IMR-90 (cell line): Measurements from ENCODE around the gene CD163L1. TPM values are rescaled to one million over a fixed set of nuclear protein-coding genes. Genes with fewer than 3 reads are reported as not detected.

Experiments used
- ATAC-seq: fragments of 200-7000 bp; cut with Tn5 transposase; 2 replicates; pipeline ENCODE4 v1.9.1; 2020; ENCODE audit warnings: low read depth, mild to moderate bottlenecking, moderate library complexity
- BruUV-seq: library from RNA; stranded (reverse); fragments of 400-500 nt; replicated peaks from 2 replicates; lab custom pipeline; 2021; lab: Mats Ljungman, UMichigan
- CTCF ChIA-PET: fragments of 300-600 bp; formaldehyde crosslinking; extraction: SDS; loops from one replicate; lab custom pipeline; 2021; ENCODE audit warnings: antibody characterized with exemption; lab: Yijun Ruan, JAX
- POLR2A ChIA-PET: fragments of 300-600 bp; sonication (Branson Sonifier 250); formaldehyde crosslinking; loops from one replicate; lab custom pipeline; 2022; ENCODE audit warnings: antibody characterized with exemption; ENCODE audit not compliant: unreplicated experiment; lab: Charles Lee
- DNase-seq: peaks from one replicate; pipeline ENCODE4 v3.0.0; 2013
- H2AFZ ChIP-seq: replicated peaks from 2 replicates; pipeline ENCODE3; 2013; ENCODE audit warnings: low read length, mild to moderate bottlenecking; ENCODE audit not compliant: poor library complexity
- H2AK5ac ChIP-seq: 2 replicates; pipeline ENCODE4 v1.6.1; 2013; ENCODE audit warnings: low read depth, low read length, inconsistent platforms
- H2AK9ac ChIP-seq: replicated peaks from 2 replicates; pipeline ENCODE3; 2013; ENCODE audit warnings: mild to moderate bottlenecking, low read depth, low read length, moderate library complexity; ENCODE audit not compliant: poor library complexity
- H2BK120ac ChIP-seq: 2 replicates; pipeline ENCODE4 v1.6.1; 2013; ENCODE audit warnings: low read depth, low read length, inconsistent platforms
- H2BK15ac ChIP-seq: 3 replicates; pipeline ENCODE4 v1.6.1; 2013; ENCODE audit warnings: low read depth, low read length, inconsistent platforms
- H2BK20ac ChIP-seq: 2 replicates; pipeline ENCODE4 v1.6.1; 2013; ENCODE audit warnings: low read depth, mild to moderate bottlenecking, inconsistent platforms, low read length, moderate library complexity
- H2BK5ac ChIP-seq: 2 replicates; pipeline ENCODE4 v1.6.1; 2013; ENCODE audit warnings: mild to moderate bottlenecking, low read depth, low read length, inconsistent platforms; ENCODE audit not compliant: poor library complexity, severe bottlenecking
- H3K14ac ChIP-seq: replicated peaks from 2 replicates; pipeline ENCODE4 v1.6.1; 2013; ENCODE audit warnings: low read depth, low read length, inconsistent platforms
- H3K18ac ChIP-seq: 2 replicates; pipeline ENCODE4 v1.6.1; 2013; ENCODE audit warnings: low read depth, low read length, control low read depth
- H3K23ac ChIP-seq: 2 replicates; pipeline ENCODE4 v1.6.1; 2013; ENCODE audit warnings: low read depth, low read length, inconsistent platforms
- H3K27ac ChIP-seq: 2 replicates; pipeline ENCODE4 v1.5.1; 2013; ENCODE audit warnings: mild to moderate bottlenecking, control low read depth, low read length; ENCODE audit not compliant: insufficient read depth
- H3K27me3 ChIP-seq: 2 replicates; pipeline ENCODE4 v1.6.1; 2013; ENCODE audit warnings: low read length; ENCODE audit not compliant: control insufficient read depth, insufficient read depth
- H3K36me3 ChIP-seq: 2 replicates; pipeline ENCODE4 v1.6.1; 2013; ENCODE audit warnings: low read length, mixed read lengths; ENCODE audit not compliant: control insufficient read depth, insufficient read depth
- H3K4ac ChIP-seq: 2 replicates; pipeline ENCODE4 v1.6.1; 2013; ENCODE audit warnings: low read depth, low read length, inconsistent platforms
- H3K4me1 ChIP-seq: 2 replicates; pipeline ENCODE4 v1.6.1; 2013; ENCODE audit warnings: low read length, mixed read lengths; ENCODE audit not compliant: control insufficient read depth, insufficient read depth
- H3K4me2 ChIP-seq: 2 replicates; pipeline ENCODE4 v1.6.1; 2013; ENCODE audit warnings: low read depth, mild to moderate bottlenecking, control low read depth, low read length, moderate library complexity
- H3K4me3 ChIP-seq: 2 replicates; pipeline ENCODE4 v1.5.1; 2013; ENCODE audit warnings: low read depth, mild to moderate bottlenecking, control low read depth, low read length, moderate library complexity; ENCODE audit not compliant: insufficient read depth
- H3K56ac ChIP-seq: 2 replicates; pipeline ENCODE4 v1.6.1; 2013; ENCODE audit warnings: low read length, inconsistent platforms; ENCODE audit not compliant: insufficient read depth; ENCODE audit errors: extremely low read depth
- H3K79me1 ChIP-seq, 2 experiments: 2 replicates each; pipeline ENCODE4 v1.6.1; 2013; ENCODE audit warnings: low read length in 2 of 2, inconsistent platforms in 1 of 2, low read depth in 1 of 2
- H3K9ac ChIP-seq: 2 replicates; pipeline ENCODE4 v1.6.1; 2013; ENCODE audit warnings: low read depth, low read length, control low read depth
- H3K9me1 ChIP-seq: 2 replicates; pipeline ENCODE4 v1.6.1; 2013; ENCODE audit warnings: low read length, inconsistent platforms; ENCODE audit not compliant: insufficient read depth
- H3K9me3 ChIP-seq: 2 replicates; pipeline ENCODE4 v1.6.1; 2013; ENCODE audit warnings: low read length; ENCODE audit not compliant: control insufficient read depth, insufficient read depth
- H4K20me1 ChIP-seq: 2 replicates; pipeline ENCODE4 v1.6.1; 2013; ENCODE audit warnings: low read length, inconsistent platforms; ENCODE audit not compliant: insufficient read depth
- H4K5ac ChIP-seq: 2 replicates; pipeline ENCODE4 v1.6.1; 2013; ENCODE audit warnings: mild to moderate bottlenecking, low read depth, low read length, control low read depth
- H4K8ac ChIP-seq, 2 experiments: 2 replicates each; pipeline ENCODE4 v1.6.1; 2013; ENCODE audit warnings: low read depth in 2 of 2, low read length in 2 of 2, control low read depth in 1 of 2, inconsistent platforms in 1 of 2
- H4K91ac ChIP-seq: 2 replicates; pipeline ENCODE4 v1.6.1; 2013; ENCODE audit warnings: low read depth, low read length, inconsistent platforms; ENCODE audit not compliant: insufficient read depth
- BHLHE40 ChIP-seq: fragments of 150-350 bp; IDR thresholded peaks from 2 replicates; pipeline ENCODE4 v1.6.1; 2016; ENCODE audit warnings: mild to moderate bottlenecking, low read depth, low read length
- CEBPB ChIP-seq: IDR thresholded peaks from 2 replicates; pipeline ENCODE4 v1.6.1; 2012; ENCODE audit warnings: low read depth, low read length, improper control_type of control experiment
- MXI1 ChIP-seq: IDR thresholded peaks from 2 replicates; pipeline ENCODE4 v1.6.1; 2012; ENCODE audit warnings: low read depth, mild to moderate bottlenecking, low read length, moderate library complexity, borderline replicate concordance
- POLR2A ChIP-seq: IDR thresholded peaks from 2 replicates; pipeline ENCODE4 v1.6.1; 2012; ENCODE audit warnings: mild to moderate bottlenecking, low read depth, low read length
- whole genome bisulfite sequencing, 2 experiments: methylation state at CpG; one replicate each; pipeline versions ENCODE4 v1.1.5 to v1.1.7; 2013; ENCODE audit warnings: missing lambda C conversion rate in 2 of 2; ENCODE audit not compliant: insufficient read length in 1 of 2; ENCODE audit errors: extremely low coverage in 2 of 2; 5-methylcytosine and 5-hydroxymethylcytosine counted together
- dilution Hi-C: fragments of 300-500 bp; cut with HindIII; formaldehyde crosslinking; loops from one replicate; pipeline ENCODE4 v1.14.3; 2018; ENCODE audit warnings: low sequenced_read_pairs; ENCODE audit not compliant: unreplicated experiment
- in situ Hi-C: fragments of 300-500 bp; cut with MboI; formaldehyde crosslinking; loops from 3 replicates; pipeline ENCODE4 v1.14.3; 2019; ENCODE audit warnings: low sequenced_read_pairs, inconsistent platforms, mixed read lengths
- intact Hi-C: fragments of 100-400 bp; cut with micrococcal nuclease; formaldehyde crosslinking; loops from 2 replicates; pipeline ENCODE4 v1.10.0; 2022
- polyA plus RNA-seq, 3 experiments: library from polyadenylated mRNA; depleted of rRNA; stranded (reverse); fragments of >200 nt; gene quantifications; 2 replicates each; pipeline ENCODE4 v1.2.3, GENCODE V29; 2012; ENCODE audit warnings: low replicate concordance in 1 of 3
- total RNA-seq: library from RNA; depleted of rRNA; stranded (reverse); fragments of >200 nt; gene quantifications from 2 replicates; pipeline ENCODE4 v1.2.3, GENCODE V29; 2012

Gene CD163L1
- total and polyA plus RNA-seq, 2 of the 4 experiments (the other 2 are of a cell fraction), result 0.50 to 1.6 TPM

GRCh38 chr12:7396418-7396817 is 47.5 kb downstream of the CD163L1 start:
- CTCF ChIA-PET, result no interaction called here

More at GRCh38 chr12:7396418-7396817, 47.5 kb downstream of the CD163L1 start:
- Histone ChIP-seq H2AFZ (no peak overlapping the region), H4K91ac (no peak overlapping the region), H3K27ac (no peak overlapping the region), H4K20me1 (no peaks in the 10 kb centered on the region), H3K4me2 (no peak overlapping the region), H3K4me1 (no peaks in the 10 kb centered on the region), H3K36me3 (no peaks in the 10 kb centered on the region), H4K5ac (no peak overlapping the region), H2BK15ac (no peak overlapping the region), H3K27me3 (no peaks in the 10 kb centered on the region), H2BK5ac (no peak overlapping the region), H3K9me1 (no peaks in the 10 kb centered on the region), H2AK5ac (no peak overlapping the region), H3K56ac (no peak overlapping the region), H2BK120ac (no peak overlapping the region), H3K79me1 (no peaks in the 10 kb centered on the region), H3K23ac (no peak overlapping the region), H3K4ac (no peak overlapping the region), H3K9me3 (peaks cover 2% of the 10 kb centered on the region; the same call in 1 of the 2 replicates), H2BK20ac (no peak overlapping the region), H4K8ac (no peak overlapping the region), H3K9ac (no peak overlapping the region), H3K18ac (no peak overlapping the region), H3K4me3 (no peak overlapping the region), H2AK9ac (no peak overlapping the region), H3K14ac (no peak overlapping the region)
- intact Hi-C loops, result no loop called here
- dilution Hi-C loops, result no loop called here
- in situ Hi-C loops, result no loop called here
- TF ChIP-seq CEBPB, result no peak
- TF ChIP-seq BHLHE40, result no peak
- TF ChIP-seq MXI1, result no peak
- TF ChIP-seq POLR2A, result no peak
- BruUV-seq, result no TSS peak
- ATAC-seq (no peak), DNase-seq (no peak)
- no CpG with 5 or more reads among the region's 3 CpGs for WGBS, 2 experiments
- POLR2A ChIA-PET, result no interaction called here
